Activated CD4-positive, alpha-beta T cell treated with anti-CD3 and anti-CD28 coated beads for 1 hour (primary cell): Measurements from ENCODE around the gene GOSR1.
"Not testable (repeated sequence)": the region's sequence is repeated elsewhere in the genome, so short reads cannot be mapped to it uniquely, and the experiment has no call there.

Source experiments
- DNase-seq: peaks from one replicate; pipeline ENCODE4 v3.0.0-alpha.2; 2020

GOSR1 gene

DNA sequence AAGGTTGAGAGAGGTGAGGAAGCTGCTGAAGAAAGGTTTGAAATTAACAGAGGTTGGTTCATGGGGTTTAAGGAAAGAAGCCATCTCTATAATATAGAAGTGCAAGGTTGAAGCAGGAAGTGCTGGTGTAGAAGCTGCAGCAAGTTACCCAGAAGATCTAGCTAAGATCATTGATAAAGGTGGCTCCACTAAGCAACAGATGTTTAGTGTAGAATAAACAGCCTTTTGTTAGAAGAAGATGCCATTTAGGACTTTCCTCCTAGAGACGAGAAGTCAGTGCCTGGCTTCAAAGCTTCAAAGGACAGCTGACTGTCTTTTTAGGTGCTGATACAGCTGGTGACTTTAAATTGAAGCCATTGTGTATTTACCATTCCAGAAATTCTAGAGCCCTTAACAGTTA is 29.3 kb downstream of the GOSR1 start:
- no peak for DNase-seq

DNA sequence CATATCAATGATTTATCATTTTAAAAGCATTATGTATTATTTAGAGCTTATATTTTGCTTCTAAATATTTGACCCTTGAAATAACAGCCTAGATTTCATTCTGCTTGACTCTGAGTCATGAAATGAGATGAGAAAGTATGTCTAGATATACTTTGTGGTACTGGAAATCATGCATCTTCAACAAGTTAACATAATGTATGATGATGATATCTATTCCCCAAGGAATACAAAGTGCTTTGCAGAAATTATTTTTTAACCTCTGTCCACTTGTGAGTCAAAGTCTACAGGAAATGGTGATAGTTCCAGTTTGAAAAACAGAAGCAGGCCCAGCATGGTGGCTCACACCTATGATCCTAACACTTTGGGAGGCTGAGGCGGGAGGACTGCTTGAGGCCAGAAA is 36.1 kb downstream of the GOSR1 start:
- no peak for DNase-seq

DNA sequence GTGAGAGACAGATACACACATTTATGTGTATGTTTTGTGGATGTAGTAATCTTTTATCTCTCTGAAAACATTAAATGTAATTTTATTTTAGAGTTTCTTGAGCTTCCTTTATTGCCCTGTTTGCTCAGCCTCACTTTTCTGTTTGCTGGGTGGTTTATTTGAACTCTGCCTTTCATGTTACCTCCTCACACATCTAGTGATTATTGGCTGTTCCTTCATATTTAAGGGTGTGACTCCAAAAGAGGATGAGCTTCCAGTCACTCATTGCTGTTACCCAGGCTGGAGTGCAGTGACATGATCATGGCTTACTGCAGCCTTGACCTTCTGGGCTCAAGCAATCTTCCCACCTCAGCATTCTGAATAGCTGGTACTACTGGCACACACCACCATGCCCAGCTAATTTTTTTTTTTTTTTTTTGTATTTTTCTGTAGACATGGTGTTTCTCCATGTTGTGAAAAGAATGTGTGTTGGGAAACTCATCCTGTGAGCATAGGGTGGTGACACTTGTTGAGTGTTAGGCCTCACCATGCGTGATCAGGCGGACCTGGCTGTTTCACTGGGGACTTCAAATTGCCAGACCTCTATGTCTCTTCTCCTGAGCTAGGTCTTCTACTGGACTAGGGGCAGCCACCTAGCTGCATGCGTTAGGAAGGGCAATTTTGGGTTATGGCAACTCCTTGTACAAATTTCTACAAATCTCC is 37.8 kb downstream of the GOSR1 start:
- no peak for DNase-seq

DNA sequence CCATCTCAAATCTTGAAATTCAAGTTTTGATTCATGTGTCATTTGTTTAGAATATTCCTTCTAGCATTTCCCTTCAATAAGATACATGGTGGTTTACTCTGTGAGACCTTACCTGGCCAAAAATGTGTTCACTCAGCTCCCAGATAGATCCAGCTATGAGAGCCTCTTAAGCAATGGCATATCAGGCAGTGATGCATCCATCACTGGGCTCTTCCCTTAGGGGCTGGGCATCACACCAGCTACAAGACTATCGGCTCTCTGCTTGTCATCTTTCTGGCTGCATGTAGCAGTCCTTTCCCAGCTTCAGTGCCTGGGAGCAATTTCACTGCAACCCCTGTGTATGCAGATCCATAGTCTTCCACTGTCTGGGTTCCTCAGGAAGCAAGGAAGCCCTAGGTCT is 40.6 kb downstream of the GOSR1 start:
- DNase-seq = no peak

DNA sequence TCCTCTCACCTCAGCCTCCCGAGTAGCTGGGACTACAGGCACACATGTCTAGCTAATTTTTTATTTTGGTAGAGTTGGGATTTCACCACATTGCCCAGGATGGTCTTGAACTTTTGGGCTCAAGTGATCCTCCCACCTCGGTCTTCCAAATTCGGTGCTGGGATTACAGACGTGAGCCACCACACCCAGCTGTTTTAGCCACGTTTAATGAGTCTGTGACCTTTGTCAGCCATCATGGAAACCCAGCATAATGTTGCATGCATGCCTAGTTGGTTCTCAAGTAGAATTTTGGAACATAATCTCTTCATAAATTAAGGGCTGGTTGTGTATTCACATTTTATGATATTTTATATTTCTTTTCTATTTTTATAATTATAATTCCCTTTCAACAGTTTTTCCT is 42.0 kb downstream of the GOSR1 start:
- no peak for DNase-seq

DNA sequence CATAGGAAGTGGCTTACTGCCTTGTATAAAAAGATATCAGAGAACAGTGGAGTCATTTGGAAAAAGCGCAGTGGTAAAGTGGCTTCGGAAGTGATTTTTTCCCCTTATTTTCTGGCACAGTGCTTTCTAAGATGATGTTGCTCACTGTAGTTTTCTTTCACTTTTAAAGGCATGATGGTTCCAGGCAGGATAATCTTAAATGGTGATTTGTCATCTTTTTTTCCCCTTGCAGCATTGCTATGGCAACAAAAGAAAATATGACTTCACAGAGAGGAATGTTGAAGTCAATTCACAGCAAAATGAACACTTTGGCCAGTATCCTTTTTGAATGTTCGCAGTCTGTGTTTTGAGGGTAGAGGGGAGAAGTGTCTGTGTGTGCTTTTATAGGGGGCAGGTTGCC is 42.5 kb downstream of the GOSR1 start:
- no peak for DNase-seq

DNA sequence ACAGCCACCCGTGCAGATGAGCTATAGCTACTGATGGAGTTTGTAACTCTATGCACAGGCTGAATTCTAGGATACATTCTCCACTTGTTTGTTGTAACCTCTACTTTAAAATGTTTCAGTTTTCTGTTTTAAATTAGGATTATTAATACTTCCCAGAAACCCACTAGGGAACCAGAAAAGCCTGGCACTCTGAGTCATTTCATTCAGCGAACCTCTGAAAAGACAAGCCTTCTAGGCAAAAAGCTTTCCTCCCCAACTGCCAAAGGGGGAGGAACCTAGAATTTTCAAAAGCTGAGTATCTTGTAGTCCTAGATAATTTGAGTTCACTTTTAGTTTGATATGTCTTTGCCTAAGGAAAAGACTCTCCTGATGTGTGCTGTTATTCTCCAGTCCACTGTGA is 43.2 kb downstream of the GOSR1 start:
- no peak for DNase-seq

DNA sequence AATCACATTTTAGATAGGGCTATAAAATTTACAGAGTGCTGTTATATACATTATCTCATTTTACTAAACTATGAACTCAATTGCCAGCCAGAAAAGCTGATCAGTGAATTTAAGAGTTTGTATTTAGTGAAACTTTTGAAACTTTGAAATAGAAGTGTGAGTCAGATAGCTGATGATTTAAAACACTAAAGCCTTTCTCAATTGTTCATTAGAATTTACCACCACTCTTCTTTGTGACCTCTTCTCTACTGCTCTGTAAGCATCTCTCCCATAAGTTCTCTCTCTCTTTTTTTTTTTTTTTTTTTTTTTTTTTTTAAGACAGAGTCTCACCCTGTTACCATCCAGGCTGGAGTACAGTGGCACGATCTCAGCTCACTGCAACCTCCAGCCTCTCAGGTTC is 43.7 kb downstream of the GOSR1 start:
- DNase-seq = no peak

DNA sequence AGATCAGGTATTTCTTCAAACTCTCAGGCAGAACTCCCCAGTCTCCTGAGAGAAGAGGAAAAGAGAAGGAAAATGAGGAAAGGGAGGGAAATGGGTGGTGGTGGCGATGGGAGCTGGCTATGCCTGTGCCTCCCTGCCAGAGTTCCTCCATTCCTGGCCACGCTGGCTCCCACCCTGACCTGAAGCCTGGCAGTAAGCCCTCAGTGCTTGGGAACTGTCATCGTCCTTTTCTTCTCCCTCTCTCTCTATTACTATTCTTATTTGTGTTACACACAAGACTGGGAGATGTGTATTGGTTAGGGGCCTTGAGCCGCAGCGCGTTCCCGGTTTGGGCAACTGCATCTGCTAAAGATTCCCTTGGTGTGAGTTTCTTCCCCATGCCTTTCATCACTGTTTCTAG is 44.6 kb downstream of the GOSR1 start:
- no peak for DNase-seq

DNA sequence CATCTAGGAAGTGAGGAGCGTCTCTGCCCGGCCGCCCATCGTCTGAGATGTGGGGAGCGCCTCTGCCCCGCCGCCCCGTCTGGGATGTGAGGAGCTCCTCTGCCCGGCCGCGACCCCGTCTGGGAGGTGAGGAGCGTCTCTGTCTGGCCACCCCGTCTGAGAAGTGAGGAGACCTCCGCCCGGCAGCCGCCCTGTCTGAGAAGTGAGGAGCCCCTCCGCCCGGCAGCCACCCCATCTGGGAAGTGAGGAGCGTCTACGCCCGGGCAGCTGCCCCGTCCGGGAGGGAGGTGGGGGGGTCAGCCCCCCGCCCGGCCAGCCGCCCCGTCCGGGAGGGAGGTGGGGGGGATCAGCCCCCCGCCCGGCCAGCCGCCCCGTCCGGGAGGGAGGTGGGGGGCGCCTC is 46.0 kb downstream of the GOSR1 start:
- not testable (repeated sequence) for DNase-seq

DNA sequence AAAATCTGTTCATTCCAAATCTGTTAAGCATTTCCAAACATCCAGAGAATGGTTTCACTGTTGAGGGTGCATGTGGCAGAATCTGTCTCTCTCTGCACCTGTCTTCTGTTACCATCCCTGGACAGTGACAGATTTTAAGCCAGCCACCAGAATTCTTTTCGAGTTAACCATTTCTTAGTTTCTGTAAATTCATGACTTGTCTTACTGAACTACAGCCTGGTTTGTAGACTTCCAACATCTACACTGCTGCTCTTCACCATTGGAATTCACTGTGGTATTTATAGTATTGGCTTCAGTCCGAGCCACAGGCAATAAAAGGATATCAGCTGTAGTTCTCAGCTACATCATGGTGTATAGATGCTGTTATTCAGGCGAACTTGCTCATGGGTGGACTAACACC is 47.6 kb downstream of the GOSR1 start:
- no peak for DNase-seq

DNA sequence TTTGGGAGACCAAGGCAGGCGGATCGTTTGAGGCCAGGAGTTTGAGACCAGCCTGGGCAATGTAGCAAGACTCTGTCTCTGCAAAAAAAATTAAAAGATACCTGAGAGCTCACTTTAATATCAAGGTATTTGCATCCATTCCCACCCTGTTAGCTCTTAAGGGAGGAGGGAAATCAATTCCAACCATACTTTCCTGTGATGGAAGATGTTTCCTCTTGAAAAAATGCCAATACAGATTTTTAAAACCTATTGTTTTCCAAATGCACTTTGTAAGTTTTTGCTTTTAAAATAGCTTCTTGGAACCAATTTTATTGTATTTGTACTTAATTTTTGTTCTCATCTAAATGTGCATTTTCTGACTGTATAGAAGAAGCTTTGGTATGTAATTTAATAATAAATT is 49.2 kb downstream of the GOSR1 start:
- no peak for DNase-seq

DNA sequence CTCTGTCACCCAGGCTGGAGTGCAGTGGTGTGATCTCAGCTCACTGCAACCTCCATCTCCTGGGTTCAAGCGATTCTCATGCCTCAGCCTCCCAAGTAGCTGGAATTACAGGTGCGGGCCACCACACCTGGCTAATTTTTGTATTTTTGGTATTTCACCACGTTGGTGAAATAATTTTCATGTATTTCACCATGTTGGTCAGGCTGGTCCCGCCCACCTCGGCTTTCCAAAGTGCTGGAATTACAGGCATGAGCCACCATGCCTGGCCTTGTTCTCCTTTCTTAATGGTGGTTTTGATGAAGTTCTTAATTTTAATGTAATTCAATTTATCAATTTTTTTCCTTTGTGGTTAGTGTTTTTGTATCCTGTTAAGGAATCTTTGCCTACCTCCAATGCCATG is 51.5 kb downstream of the GOSR1 start:
- DNase-seq = not testable (repeated sequence)

DNA sequence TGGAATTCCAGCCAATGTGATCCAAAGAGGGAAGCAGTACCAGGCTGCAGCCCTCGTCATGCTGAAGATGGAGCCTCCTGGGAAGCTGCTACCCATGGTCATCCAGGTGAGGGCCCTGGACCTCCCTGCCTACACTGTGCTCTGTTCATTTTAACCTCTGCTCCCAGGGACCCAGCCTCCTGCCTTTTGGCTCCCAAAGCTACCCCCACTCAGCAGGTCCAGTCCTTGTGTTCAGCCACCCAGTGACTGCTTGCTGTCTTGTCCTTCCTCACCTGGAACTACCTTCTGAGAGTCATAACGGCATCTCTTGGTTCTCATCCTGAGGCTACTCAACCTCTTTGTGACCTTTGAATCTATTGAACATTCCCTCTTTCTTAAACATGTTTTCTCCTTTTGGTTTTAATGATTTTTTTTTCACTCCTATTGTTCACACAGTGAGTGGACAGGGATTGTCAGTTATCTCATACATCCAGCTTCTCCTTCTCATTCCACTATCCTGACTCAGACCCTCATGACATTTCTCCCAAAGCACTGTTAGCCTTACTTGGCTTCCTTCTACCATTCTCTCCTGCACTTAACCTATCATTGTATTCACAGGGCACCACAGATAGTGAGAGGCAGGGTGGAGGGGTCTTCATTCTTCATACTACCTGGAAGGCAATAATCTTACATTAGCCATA is 53.3 kb downstream of the GOSR1 start:
- DNase-seq = no peak

DNA sequence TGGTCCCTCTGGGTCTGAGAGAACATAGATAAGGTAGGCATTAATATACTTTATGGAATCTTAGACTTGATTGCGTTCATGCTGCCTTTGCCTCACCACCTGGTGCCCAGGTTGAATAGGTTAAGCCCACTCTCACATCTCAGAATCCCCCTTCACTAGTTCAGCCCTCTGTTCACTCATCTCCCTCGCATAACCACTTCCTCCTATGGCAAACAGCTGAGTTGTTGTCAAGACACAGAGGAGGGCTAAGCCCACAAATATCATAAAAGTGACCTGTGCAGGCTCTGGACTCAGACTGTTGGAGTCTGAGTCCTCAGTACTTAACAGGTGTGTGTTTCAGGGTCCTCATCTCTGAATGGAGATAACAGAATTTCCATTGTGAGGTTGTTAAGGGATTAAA is 55.7 kb downstream of the GOSR1 start:
- DNase-seq = no peak

DNA sequence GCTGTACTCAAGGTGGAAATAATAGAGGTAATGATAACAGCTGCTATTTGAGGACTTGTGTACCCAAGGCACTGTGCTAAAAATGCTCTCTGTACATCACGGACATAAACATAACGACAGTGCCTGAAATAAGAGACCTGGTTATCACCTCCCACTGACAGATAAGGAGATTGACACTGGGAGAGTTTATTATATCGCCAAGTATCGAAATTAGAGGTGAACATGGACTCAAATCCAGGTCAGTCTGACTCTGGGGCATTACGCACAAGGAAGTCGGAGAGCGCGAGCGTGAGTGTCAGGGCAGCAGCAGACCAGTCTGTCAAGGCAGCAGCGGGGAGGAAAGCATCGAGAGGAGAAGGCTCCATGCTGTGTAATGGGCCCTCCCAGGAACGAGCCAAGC is 57.1 kb downstream of the GOSR1 start:
- DNase-seq = no peak

DNA sequence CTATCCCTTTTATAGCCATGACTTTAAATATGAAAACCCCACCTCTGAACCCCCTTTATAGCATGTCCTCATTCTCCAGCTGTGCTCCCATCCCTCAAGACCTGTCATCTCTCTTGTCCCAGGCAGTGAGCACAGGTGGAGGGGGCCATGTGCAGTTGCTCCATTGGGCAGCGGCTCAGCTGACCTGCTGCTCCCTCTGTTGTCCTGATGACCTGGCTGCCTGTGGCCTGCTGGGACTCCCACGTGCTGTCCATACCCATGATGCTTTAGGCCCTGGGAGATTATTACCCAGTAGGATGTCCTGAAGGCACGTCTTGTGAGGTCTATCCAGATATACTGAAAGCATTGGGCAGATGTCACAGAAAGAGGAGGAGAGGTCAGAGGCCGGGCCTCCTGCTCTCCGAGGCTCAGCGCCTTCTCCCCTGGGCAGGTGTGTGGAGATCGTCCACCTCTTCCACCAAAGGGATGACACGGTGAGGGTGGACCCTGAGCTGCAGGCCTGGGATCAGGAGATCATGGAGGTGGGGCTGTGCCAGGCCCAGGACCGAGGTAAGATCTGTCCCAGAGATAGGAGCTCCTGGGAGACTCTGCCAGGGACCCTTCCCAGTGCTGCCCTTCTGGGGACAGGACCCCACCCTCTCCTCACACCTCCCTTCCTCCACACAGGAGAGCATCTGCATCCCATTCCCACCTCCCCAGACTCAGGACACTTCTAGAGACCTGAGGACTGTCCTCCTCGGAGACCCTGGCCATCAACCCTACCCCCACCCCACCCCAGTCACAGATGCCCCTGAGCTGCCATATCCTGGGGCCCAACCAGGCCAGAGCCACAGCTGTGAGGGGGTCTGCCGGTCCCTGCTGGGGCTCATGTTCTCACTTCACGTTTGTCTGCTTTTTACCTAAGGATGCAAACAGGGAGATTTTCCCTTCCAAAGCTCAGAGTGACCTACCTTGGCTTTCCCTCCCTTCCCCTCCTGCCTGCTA is 58.0 kb downstream of the GOSR1 start:
- DNase-seq = no peak

DNA sequence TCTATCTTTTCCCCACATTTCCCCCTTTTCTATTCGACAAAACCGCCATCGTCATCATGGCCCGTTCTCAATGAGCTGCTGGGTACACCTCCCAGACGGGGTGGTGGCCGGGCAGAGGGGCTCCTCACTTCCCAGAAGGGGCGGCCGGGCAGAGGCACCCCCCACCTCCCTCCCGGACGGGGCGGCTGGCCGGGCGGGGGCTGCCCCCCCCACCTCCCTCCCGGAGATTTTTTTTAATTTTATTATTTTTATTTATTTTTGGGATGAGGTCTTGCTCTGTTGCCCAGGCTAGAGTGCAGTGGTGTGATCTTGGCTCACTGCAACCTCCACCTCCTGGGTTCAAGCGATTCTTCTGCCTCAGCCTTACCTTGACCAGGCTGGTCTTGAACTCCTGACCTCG is 59.6 kb downstream of the GOSR1 start:
- not testable (repeated sequence) for DNase-seq

DNA sequence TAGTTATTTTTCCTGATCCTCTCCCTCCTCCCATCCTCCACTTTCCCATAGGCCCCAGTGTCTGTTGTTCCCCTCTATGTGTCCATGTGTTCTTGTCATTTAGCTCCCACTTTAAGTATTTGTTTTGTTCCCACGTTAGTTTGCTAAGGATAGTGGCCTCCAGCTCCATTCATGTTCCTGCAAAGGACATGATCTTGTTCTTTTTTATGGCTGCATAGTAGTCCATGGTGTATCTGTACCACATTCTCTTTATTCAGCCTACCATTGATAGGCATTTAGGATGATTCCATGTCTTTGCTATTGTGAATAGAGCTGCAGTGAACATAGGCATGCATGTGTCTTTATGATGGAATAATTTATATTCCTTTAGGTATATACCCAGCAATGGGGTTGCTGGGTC is 60.5 kb downstream of the GOSR1 start:
- not testable (repeated sequence) for DNase-seq

DNA sequence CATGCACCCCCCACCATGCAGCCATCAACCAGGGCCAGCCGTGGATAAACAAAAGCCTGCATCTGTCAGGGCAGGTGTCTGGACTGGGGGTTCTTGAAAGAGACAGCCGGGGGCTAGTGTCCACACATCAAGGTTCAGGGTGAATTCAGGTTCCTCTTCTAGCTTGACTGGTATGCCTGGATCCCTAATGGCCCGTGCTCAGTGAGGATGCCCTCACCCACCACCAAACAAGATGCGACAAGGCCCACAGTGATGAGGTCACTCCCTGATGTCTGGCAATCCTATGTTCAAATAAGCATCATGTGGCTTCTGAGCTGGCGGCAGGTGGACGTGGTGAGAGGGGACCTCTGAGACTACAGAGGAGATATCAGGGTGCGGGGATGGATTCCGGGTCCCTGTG is 64.6 kb downstream of the GOSR1 start:
- no peak for DNase-seq

DNA sequence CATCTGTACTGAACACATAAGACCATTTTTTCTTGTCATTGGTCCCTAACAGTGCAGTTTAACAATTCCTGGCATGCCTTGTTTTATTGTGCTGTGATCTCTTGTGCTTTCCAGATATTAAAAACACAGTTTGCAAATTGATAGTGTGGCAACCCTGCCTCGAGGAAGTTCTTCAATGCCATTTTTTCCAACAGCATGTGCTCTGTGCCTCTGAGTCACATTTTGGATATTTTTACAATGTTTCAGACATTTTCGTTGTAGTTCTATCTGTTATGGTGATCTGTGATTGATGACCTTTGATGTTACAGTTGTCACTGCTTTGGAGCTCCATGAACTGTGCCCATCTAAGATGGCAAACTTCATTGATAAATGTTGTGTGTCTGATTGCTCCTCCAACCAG is 66.2 kb downstream of the GOSR1 start:
- DNase-seq = no peak

DNA sequence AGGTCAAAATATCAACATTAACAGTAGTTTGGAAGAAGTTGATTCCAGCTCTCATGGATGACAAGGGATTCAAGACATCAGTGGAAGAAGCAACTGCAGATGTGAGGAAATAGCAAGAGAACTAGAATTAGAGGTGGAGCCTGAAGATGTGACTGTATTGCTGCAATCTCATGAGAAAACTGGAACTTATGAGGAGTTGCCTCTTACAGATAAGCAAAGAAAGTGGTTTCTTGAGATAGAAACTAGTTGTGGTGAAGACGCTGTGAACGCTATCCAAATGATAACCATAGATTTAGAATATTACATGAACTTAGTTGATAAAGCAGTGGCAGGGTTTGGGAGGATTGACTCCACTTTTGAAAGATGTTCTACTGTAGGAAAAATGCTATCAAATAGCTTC is 67.8 kb downstream of the GOSR1 start:
- no peak for DNase-seq

DNA sequence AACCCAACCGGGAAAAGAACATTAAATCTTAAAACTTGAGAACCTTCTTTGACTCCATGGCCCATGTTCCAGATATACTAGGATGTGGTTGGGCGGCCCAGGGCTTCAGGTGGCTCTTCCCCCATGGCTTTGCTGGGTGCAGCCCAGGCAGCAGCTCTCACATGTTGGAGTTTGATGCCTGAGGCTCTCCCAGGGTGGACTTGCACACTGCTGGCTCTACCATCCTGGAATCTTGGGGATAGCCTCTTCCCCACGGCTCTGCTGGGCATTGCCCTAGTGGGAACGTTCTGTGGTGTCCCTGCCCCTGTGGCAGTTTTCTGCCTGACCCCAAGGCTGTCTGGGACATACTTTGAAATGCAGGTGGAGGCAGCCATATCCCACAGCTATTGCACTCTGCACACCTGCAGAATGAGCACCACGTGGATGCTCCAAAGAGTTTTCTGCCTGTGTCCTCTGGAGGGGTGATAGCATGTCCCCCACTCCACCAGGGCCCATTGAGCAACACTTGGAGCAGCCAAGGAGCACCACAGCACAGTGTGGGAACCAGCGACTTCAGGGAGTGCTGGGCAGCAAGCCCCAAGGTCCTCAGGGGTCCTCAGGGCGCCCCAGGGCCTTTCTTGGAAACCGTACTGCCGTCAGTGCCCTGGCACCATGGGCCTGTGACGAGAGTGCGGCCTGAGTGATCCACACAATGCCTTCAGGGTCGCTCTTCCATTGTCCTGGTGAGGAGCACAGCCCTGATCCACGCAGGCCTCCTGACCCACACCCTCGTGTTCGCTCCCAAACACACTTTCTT is 70.8 kb downstream of the GOSR1 start:
- no peak for DNase-seq
